GM20000 (cell line): Measurements from ENCODE around the gene GPC6.

Experiments
- DNase-seq: peaks from one replicate; pipeline ENCODE4 v3.0.0; 2012; ENCODE audit warnings: low spot score
- CTCF ChIP-seq: IDR thresholded peaks from 2 replicates; pipeline ENCODE4 v1.5.1; 2012; ENCODE audit warnings: mild to moderate bottlenecking, control low read depth; ENCODE audit errors: extremely low read depth, missing control alignments

The GPC6 gene

GRCh38 chr13:94020833-94021232 lies 794.2 kb downstream of the GPC6 start:
- TF ChIP-seq CTCF, result no peak
- no peak for DNase-seq

- no peak for TF ChIP-seq CTCF
- no peak for DNase-seq
Observed at GRCh38 chr13:94028234-94028633, 801.6 kb downstream of the GPC6 start.

GRCh38 chr13:94028650-94029049 lies 802.0 kb downstream of the GPC6 start:
- no peak for TF ChIP-seq CTCF
- no peak for DNase-seq

GRCh38 chr13:94030415-94031119 lies 804.0 kb downstream of the GPC6 start:
- no peak for DNase-seq
- no peak for TF ChIP-seq CTCF

GRCh38 chr13:94031609-94032008 lies 805.0 kb downstream of the GPC6 start:
- DNase-seq, result no peak
- TF ChIP-seq CTCF, result no peak

GRCh38 chr13:94033098-94033497 lies 806.5 kb downstream of the GPC6 start:
- TF ChIP-seq CTCF, result no peak
- no peak for DNase-seq

GRCh38 chr13:94033830-94034642 lies 807.4 kb downstream of the GPC6 start:
- no peak for DNase-seq
- TF ChIP-seq CTCF, result no peak
